Hepatocyte (in vitro differentiated cells): ENCODE measurements around the gene UBE2O. TPM values are rescaled to one million over a fixed set of nuclear protein-coding genes. Genes with fewer than 3 reads are reported as not detected.

Experiments
- DNase-seq: peaks from one replicate; pipeline ENCODE4 v3.0.0-alpha.2; 2016; ENCODE audit warnings: low spot score
- H2AFZ ChIP-seq: fragments of 200-600 bp; sonication (generic); 2 replicates; pipeline ENCODE4 v1.6.0; 2016; ENCODE audit warnings: antibody characterized with exemption, mild to moderate bottlenecking
- H3K27ac ChIP-seq: fragments of 200-600 bp; sonication (generic); 2 replicates; pipeline ENCODE4 v1.5.1; 2016; ENCODE audit warnings: mild to moderate bottlenecking
- H3K27me3 ChIP-seq: fragments of 200-600 bp; sonication (generic); 2 replicates; pipeline ENCODE4 v1.6.1; 2016
- H3K36me3 ChIP-seq: fragments of 200-600 bp; sonication (generic); replicated peaks from 2 replicates; pipeline ENCODE4 v1.5.1; 2016; ENCODE audit warnings: low read depth; ENCODE audit not compliant: insufficient read depth
- H3K4me1 ChIP-seq: fragments of 200-600 bp; sonication (generic); 2 replicates; pipeline ENCODE4 v1.5.1; 2016; ENCODE audit warnings: mild to moderate bottlenecking, moderate library complexity; ENCODE audit not compliant: insufficient read depth
- H3K4me2 ChIP-seq: fragments of 200-600 bp; sonication (generic); 2 replicates; pipeline ENCODE4 v1.6.0; 2016
- H3K4me3 ChIP-seq: fragments of 200-600 bp; sonication (generic); 2 replicates; pipeline ENCODE4 v1.5.1; 2016; ENCODE audit warnings: mild to moderate bottlenecking
- H3K79me2 ChIP-seq: fragments of 200-600 bp; sonication (generic); 2 replicates; pipeline ENCODE4 v1.6.0; 2017; ENCODE audit warnings: mild to moderate bottlenecking
- H3K9me2 ChIP-seq: fragments of 200-600 bp; sonication (generic); replicated peaks from 2 replicates; pipeline ENCODE4 v1.6.0; 2017; ENCODE audit warnings: mild to moderate bottlenecking; ENCODE audit not compliant: insufficient read depth
- H3K9me3 ChIP-seq: fragments of 200-600 bp; sonication (generic); 2 replicates; pipeline ENCODE4 v1.5.1; 2016; ENCODE audit warnings: low read depth, mild to moderate bottlenecking
- H4K20me1 ChIP-seq: fragments of 200-600 bp; sonication (generic); 2 replicates; pipeline ENCODE4 v1.6.0; 2016; ENCODE audit warnings: mild to moderate bottlenecking; ENCODE audit not compliant: insufficient read depth, poor library complexity, severe bottlenecking
- EZH2 ChIP-seq: fragments of 200-600 bp; sonication (generic); IDR thresholded peaks from 2 replicates; pipeline ENCODE4 v1.6.1; 2016; ENCODE audit warnings: antibody characterized with exemption, mild to moderate bottlenecking, borderline replicate concordance
- EZH2phosphoT487 ChIP-seq: fragments of 200-600 bp; sonication (generic); IDR thresholded peaks from one replicate; pipeline ENCODE4 v1.6.1; 2018; ENCODE audit warnings: antibody characterized with exemption, mild to moderate bottlenecking, low read depth, moderate library complexity; ENCODE audit not compliant: unreplicated experiment, severe bottlenecking
- WGBS: methylation state at CpG from one replicate; pipeline ENCODE4 v1.1.6; 2016; ENCODE audit warnings: low lambda C conversion rate; ENCODE audit errors: missing lambda C conversion rate; 5-methylcytosine and 5-hydroxymethylcytosine counted together
- polyA plus RNA-seq: library from polyadenylated mRNA; unstranded; fragments of >200 nt; fragmentation: Nextera tagmentation; extraction: Ambion mirVana; gene quantifications from 2 replicates; pipeline ENCODE4 v1.2.1, GENCODE V29; 2016
- total RNA-seq: library from RNA; depleted of rRNA; stranded (reverse); fragments of >200 nt; gene quantifications from 2 replicates; pipeline ENCODE4 v1.2.3, GENCODE V29; 2014
- TF ChIP-seq, protein P1 (sequence below): fragments of 200-600 bp; sonication (generic); IDR thresholded peaks from 2 replicates; pipeline ENCODE4 v1.5.1; 2016; ENCODE audit warnings: antibody characterized with exemption, mild to moderate bottlenecking; ENCODE audit not compliant: poor library complexity

The UBE2O gene
- total and polyA plus RNA-seq, 2 experiments from 2014 or later = 9.7 to 15.2 TPM

DNA sequence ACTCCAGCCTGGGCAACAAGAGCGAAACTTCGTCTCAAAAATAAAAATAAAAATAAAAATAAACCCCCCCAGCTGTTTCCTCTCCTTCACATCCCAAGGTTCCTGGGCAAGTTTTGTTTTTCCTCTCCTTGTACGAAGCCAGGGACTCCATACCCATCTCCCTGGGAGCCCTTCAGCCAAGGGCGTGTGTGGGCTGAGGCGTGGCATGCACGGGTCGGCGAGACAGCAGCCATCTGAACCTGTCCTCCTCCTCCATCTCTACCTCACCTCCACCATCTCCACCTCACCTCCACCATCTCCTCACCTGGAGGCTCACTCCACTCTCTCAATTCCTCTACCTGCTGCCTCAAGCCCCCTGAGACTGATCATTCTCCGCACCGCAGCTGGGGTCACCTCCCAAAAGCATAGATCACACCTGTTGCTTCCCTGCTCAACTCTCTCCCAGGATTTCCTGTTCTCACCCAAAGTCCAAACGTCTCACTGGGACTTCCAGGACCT lies 31.3 kb upstream of the UBE2O start:
- H2AFZ ChIP-seq = no peak overlapping the region
- no peaks in the 10 kb centered on the region for H3K79me2 ChIP-seq
- TF ChIP-seq, protein P1, sequence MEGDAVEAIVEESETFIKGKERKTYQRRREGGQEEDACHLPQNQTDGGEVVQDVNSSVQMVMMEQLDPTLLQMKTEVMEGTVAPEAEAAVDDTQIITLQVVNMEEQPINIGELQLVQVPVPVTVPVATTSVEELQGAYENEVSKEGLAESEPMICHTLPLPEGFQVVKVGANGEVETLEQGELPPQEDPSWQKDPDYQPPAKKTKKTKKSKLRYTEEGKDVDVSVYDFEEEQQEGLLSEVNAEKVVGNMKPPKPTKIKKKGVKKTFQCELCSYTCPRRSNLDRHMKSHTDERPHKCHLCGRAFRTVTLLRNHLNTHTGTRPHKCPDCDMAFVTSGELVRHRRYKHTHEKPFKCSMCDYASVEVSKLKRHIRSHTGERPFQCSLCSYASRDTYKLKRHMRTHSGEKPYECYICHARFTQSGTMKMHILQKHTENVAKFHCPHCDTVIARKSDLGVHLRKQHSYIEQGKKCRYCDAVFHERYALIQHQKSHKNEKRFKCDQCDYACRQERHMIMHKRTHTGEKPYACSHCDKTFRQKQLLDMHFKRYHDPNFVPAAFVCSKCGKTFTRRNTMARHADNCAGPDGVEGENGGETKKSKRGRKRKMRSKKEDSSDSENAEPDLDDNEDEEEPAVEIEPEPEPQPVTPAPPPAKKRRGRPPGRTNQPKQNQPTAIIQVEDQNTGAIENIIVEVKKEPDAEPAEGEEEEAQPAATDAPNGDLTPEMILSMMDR = no peak
- TF ChIP-seq EZH2phosphoT487 (no peak), EZH2 (no peak)
- H3K4me3 ChIP-seq = no peak overlapping the region
- no peak overlapping the region for H3K4me2 ChIP-seq
- H3K4me1 ChIP-seq = no peaks in the 10 kb centered on the region
- no peak for DNase-seq
- H3K9me3 ChIP-seq = no peaks in the 10 kb centered on the region
- H4K20me1 ChIP-seq = no peaks in the 10 kb centered on the region
- no peaks in the 10 kb centered on the region for H3K27me3 ChIP-seq
- no peaks in the 10 kb centered on the region for H3K36me3 ChIP-seq
- no peak overlapping the region for H3K27ac ChIP-seq
- 91% methylated on average over 11 of the region's 11 CpGs for WGBS
- H3K9me2 ChIP-seq = no peaks in the 10 kb centered on the region

DNA sequence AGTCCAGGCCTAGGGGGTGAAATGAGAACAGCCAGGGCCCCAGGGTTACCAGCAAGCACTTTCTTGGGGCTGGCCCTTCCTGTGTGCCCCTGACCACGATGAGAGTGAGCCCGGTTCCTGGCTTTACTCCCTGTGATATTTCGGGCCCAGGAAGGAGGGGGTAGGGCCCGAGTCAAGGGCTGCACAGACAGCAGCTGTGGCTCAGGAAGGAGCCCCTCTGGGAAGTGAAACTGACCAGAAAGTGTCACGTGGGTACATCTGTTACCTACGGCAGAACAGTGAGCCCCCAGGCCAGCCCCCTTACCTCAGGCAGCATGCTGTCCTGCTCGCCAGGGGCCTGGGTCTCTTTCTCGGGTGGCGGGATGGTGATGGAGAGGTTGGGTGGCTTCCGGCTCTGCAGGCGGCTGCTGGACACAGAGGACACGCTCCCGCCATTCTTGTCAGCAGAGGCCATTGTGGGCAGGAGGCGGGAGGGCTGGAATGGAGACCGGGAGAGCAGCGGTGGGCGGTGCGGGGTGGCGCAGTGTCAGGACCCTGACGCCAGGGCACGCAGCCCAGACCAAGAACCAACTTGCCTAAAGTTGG lies 28.2 kb upstream of the UBE2O start:
- Histone ChIP-seq H4K20me1 (no peaks in the 10 kb centered on the region), H3K27me3 (no peaks in the 10 kb centered on the region), H3K4me1 (no peaks in the 10 kb centered on the region), H2AFZ (no peak overlapping the region), H3K27ac (peak overlapping the region; percentile 46), H3K79me2 (no peaks in the 10 kb centered on the region), H3K9me3 (no peaks in the 10 kb centered on the region), H3K4me2 (no peak overlapping the region), H3K9me2 (no peaks in the 10 kb centered on the region), H3K36me3 (no peaks in the 10 kb centered on the region), H3K4me3 (no peak overlapping the region)
- 85% methylated on average over 21 of the region's 21 CpGs for WGBS
- no peak for TF ChIP-seq EZH2
- TF ChIP-seq, protein P1 = no peak
- TF ChIP-seq EZH2phosphoT487 = no peak
- no peak for DNase-seq

DNA sequence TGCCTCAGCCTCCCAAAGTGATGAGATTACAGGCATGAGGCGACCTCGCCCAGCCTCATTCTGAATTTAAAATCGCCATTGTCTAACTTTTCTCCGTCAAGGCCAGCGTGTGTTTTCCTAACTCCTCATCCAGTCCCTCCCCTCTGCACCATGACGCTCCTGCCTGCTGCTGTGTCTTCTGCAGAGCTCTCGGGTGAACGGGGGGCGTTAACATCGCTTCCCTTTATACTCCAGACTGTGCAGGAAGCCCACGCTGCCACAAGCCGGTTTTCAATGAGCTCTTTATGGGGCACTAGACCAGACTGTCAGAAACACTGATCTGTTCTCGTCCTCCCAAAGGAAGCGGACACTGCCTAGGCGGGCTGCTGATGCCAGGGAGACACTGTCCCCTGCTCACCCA lies 27.7 kb upstream of the UBE2O start:
- WGBS = 79% methylated on average over 15 of the region's 15 CpGs
- DNase-seq = no peak
- Histone ChIP-seq H3K9me3 (no peaks in the 10 kb centered on the region), H3K9me2 (no peaks in the 10 kb centered on the region), H2AFZ (no peak overlapping the region), H4K20me1 (no peaks in the 10 kb centered on the region), H3K27ac (peak overlapping the region; percentile 46), H3K79me2 (no peaks in the 10 kb centered on the region), H3K4me2 (no peak overlapping the region), H3K4me1 (no peaks in the 10 kb centered on the region), H3K36me3 (no peaks in the 10 kb centered on the region), H3K4me3 (no peak overlapping the region), H3K27me3 (no peaks in the 10 kb centered on the region)
- TF ChIP-seq EZH2 (no peak), EZH2phosphoT487 (no peak)
- TF ChIP-seq, protein P1 = no peak
